Measurements from ENCODE around the gene C11orf71. TPM values are rescaled to one million over a fixed set of nuclear protein-coding genes. Genes with fewer than 3 reads are reported as not detected.

Gene C11orf71
- total RNA-seq, 1 donor from 2014 or later, result 9.3 TPM

GRCh38 chr11:114412946-114413345 is 12.6 kb upstream of the C11orf71 start:
- intact Hi-C loops (cut with DNase I), result no loop called here
- DNase-seq (ENCODE audit: missing footprints), result peak; percentile 44
- ATAC-seq, result no peak

- no peak for DNase-seq (ENCODE audit: missing footprints)
- intact Hi-C loops (cut with DNase I), result loop anchor here (2.0 kb wide), 1 partner anchor 37 kb away; the partner anchor contains the start of gene REXO2
- no peak for ATAC-seq
Measured at GRCh38 chr11:114401311-114401710, 1.0 kb upstream of the C11orf71 start.

- ATAC-seq, result no peak
- intact Hi-C loops (cut with DNase I), result loop anchor here (2.0 kb wide), 1 partner anchor 38 kb away; the partner anchor contains the start of gene REXO2
- no peak for DNase-seq (ENCODE audit: missing footprints)
Measured at GRCh38 chr11:114400915-114401223, 558 bp upstream of the C11orf71 start.

GRCh38 chr11:114399490-114400215 is 658 bp downstream of the C11orf71 start:
- peak; percentile 88 for DNase-seq (ENCODE audit: missing footprints)
- intact Hi-C loops (cut with DNase I), result loop anchor here (2.0 to 10.0 kb wide), 2 partner anchors 39 to 115 kb away; partner anchors contain the start of gene REXO2
- peak; percentile 61 for ATAC-seq

- intact Hi-C loops (cut with DNase I), result loop anchor here (10.0 kb wide), 1 partner anchor 114 kb away; no protein-coding TSS in a partner anchor
- DNase-seq (ENCODE audit: missing footprints) (no peak), ATAC-seq (no peak)
Measured at GRCh38 chr11:114398303-114398920, 1.9 kb downstream of the C11orf71 start.

GRCh38 chr11:114397349-114397982 is 2.8 kb downstream of the C11orf71 start:
- ATAC-seq (no peak), DNase-seq (ENCODE audit: missing footprints) (no peak)
- intact Hi-C loops (cut with DNase I), result loop anchor here (10.0 kb wide), 1 partner anchor 113 kb away; no protein-coding TSS in a partner anchor

GRCh38 chr11:114396916-114397315 is 3.4 kb downstream of the C11orf71 start:
- DNase-seq (ENCODE audit: missing footprints) (no peak), ATAC-seq (no peak)
- intact Hi-C loops (cut with DNase I), result loop anchor here (10.0 kb wide), 1 partner anchor 112 kb away; no protein-coding TSS in a partner anchor

- no peak for ATAC-seq
- no peak for DNase-seq (ENCODE audit: missing footprints)
- intact Hi-C loops (cut with DNase I), result loop anchor here (10.0 kb wide), 1 partner anchor 111 kb away; no protein-coding TSS in a partner anchor
Measured at GRCh38 chr11:114395736-114396135, 4.6 kb downstream of the C11orf71 start.

GRCh38 chr11:114392735-114393667 is 7.3 kb downstream of the C11orf71 start:
- intact Hi-C loops (cut with DNase I), result loop anchor here (10.0 kb wide), 1 partner anchor 108 kb away; no protein-coding TSS in a partner anchor
- DNase-seq (ENCODE audit: missing footprints) (no peak), ATAC-seq (no peak)

- no peak for ATAC-seq
- no peak for DNase-seq (ENCODE audit: missing footprints)
- intact Hi-C loops (cut with DNase I), result no loop called here
Measured at GRCh38 chr11:114386545-114386944, 13.8 kb downstream of the C11orf71 start.

GRCh38 chr11:114386131-114386530 is 14.2 kb downstream of the C11orf71 start:
- intact Hi-C loops (cut with DNase I), result no loop called here
- no peak for DNase-seq (ENCODE audit: missing footprints)
- no peak for ATAC-seq

- no peak for ATAC-seq
- intact Hi-C loops (cut with DNase I), result no loop called here
- DNase-seq (ENCODE audit: missing footprints), result no peak
Measured at GRCh38 chr11:114384487-114384886, 15.8 kb downstream of the C11orf71 start.

GRCh38 chr11:114382509-114382908 is 17.8 kb downstream of the C11orf71 start:
- DNase-seq (ENCODE audit: missing footprints), result no peak
- intact Hi-C loops (cut with DNase I), result no loop called here
- no peak for ATAC-seq

GRCh38 chr11:114379394-114380069 is 20.8 kb downstream of the C11orf71 start:
- intact Hi-C loops (cut with DNase I), result no loop called here
- no peak for DNase-seq (ENCODE audit: missing footprints)
- peak; percentile 23 for ATAC-seq

GRCh38 chr11:114377612-114378267 is 22.6 kb downstream of the C11orf71 start:
- ATAC-seq (no peak), DNase-seq (ENCODE audit: missing footprints) (no peak)
- intact Hi-C loops (cut with DNase I), result no loop called here

GRCh38 chr11:114375052-114375451 is 25.3 kb downstream of the C11orf71 start:
- DNase-seq (ENCODE audit: missing footprints), result no peak
- no peak for ATAC-seq
- intact Hi-C loops (cut with DNase I), result no loop called here

GRCh38 chr11:114368918-114369680 is 31.2 kb downstream of the C11orf71 start:
- no peak for ATAC-seq
- no peak for DNase-seq (ENCODE audit: missing footprints)
- intact Hi-C loops (cut with DNase I), result no loop called here
